AG04450 (cell line): ENCODE results near the gene ZFYVE19. TPM values are rescaled to one million over a fixed set of nuclear protein-coding genes. Genes with fewer than 3 reads are reported as not detected.
"Not testable (repeated sequence)": the region's sequence is repeated elsewhere in the genome, so short reads cannot be mapped to it uniquely, and the experiment has no call there.

Experiments
- CTCF ChIA-PET: fragments of 300-600, 350-600 bp; formaldehyde crosslinking; extraction: SDS; loops from one replicate; lab custom pipeline; 2022; ENCODE audit warnings: antibody characterized with exemption, inconsistent platforms; lab: Charles Lee
- POLR2A ChIA-PET: fragments of 350-600 bp; formaldehyde crosslinking; extraction: SDS; loops from one replicate; lab custom pipeline; 2021; ENCODE audit warnings: antibody characterized with exemption, inconsistent platforms; lab: Yijun Ruan, JAX
- DNase-seq: peaks from one replicate; pipeline ENCODE4 v3.0.0-alpha.2; 2011; ENCODE audit warnings: low read depth, low spot score
- H3K27ac ChIP-seq: one replicate; pipeline ENCODE4 v1.5.1; 2012; ENCODE audit warnings: low read depth, low read length, control low read depth
- H3K27me3 ChIP-seq: one replicate; pipeline ENCODE4 v1.6.0; 2012; ENCODE audit warnings: low read length; ENCODE audit not compliant: control insufficient read depth, insufficient read depth
- H3K4me3 ChIP-seq: 2 replicates; pipeline ENCODE4 v1.5.1; 2011; ENCODE audit warnings: mild to moderate bottlenecking, low read depth, low read length, control low read depth
- H3K9me3 ChIP-seq: 2 replicates; pipeline ENCODE4 v1.5.1; 2012; ENCODE audit warnings: low read length; ENCODE audit not compliant: control insufficient read depth, insufficient read depth
- CTCF ChIP-seq: IDR thresholded peaks from 2 replicates; pipeline ENCODE4 v1.5.1; 2011; ENCODE audit warnings: low read depth, low read length, control low read depth, inconsistent platforms
- polyA plus RNA-seq: library from polyadenylated mRNA; depleted of rRNA; stranded (reverse); fragments of >200 nt; gene quantifications from 2 replicates; pipeline ENCODE4 v1.2.3, GENCODE V29; 2011

The ZFYVE19 gene
- polyA plus RNA-seq, 1 experiment, result 15.6 TPM

DNA sequence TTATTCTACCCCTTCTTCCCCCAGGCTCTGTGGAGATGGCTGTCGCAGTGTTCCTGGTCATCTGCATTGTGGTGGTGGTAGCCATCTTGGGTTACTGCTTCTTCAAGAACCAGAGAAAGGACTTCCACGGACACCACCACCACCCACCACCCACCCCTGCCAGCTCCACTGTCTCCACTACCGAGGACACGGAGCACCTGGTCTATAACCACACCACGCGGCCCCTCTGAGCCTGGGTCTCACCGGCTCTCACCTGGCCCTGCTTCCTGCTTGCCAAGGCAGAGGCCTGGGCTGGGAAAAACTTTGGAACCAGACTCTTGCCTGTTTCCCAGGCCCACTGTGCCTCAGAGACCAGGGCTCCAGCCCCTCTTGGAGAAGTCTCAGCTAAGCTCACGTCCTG, 49.9 kb downstream of the ZFYVE19 start:
- peaks cover 25% of the 10 kb centered on the region for H3K27me3 ChIP-seq
- H3K27ac ChIP-seq, result no peak overlapping the region
- DNase-seq, result no peak
- H3K9me3 ChIP-seq, result no peaks in the 10 kb centered on the region
- no peak overlapping the region for H3K4me3 ChIP-seq
- CTCF ChIA-PET, result interaction anchor here (0.7 to 5.9 kb wide), 19 partner anchors 9 to 358 kb away, joined by 3 to 171 read pairs (median 4); partner anchors contain the start of gene VPS18
- POLR2A ChIA-PET, result interaction anchor here (0.5 kb wide), 1 partner anchor 38 kb away, joined by 5 read pairs; no protein-coding TSS in a partner anchor
- TF ChIP-seq CTCF, result no peak

GRCh38 chr15:40857601-40858341, 50.9 kb downstream of the ZFYVE19 start:
- DNase-seq, result peak; percentile 30
- H3K27ac ChIP-seq, result no peak overlapping the region
- peak; percentile 98 for TF ChIP-seq CTCF
- no peaks in the 10 kb centered on the region for H3K9me3 ChIP-seq
- H3K4me3 ChIP-seq, result no peak overlapping the region
- POLR2A ChIA-PET, result interaction anchor here (0.6 to 2.5 kb wide), 3 partner anchors 14 to 37 kb away, joined by 3 to 14 read pairs (median 3); partner anchors contain the start of gene VPS18
- H3K27me3 ChIP-seq, result peaks cover 20% of the 10 kb centered on the region
- CTCF ChIA-PET, result interaction anchor here (0.5 to 5.9 kb wide), 50 partner anchors 10 to 516 kb away, joined by 3 to 171 read pairs (median 4); partner anchors contain the start of genes CHP1, EXD1, NUSAP1 and OIP5

- CTCF ChIA-PET, result interaction anchor here (0.6 to 5.9 kb wide), 36 partner anchors 11 to 457 kb away, joined by 3 to 171 read pairs (median 5); partner anchors contain the start of genes CHP1, EXD1, RPUSD2 and SPINT1
- no peak for DNase-seq
These were observed 51.8 kb downstream of the ZFYVE19 start for GRCh38 chr15:40858706-40859105.

DNA sequence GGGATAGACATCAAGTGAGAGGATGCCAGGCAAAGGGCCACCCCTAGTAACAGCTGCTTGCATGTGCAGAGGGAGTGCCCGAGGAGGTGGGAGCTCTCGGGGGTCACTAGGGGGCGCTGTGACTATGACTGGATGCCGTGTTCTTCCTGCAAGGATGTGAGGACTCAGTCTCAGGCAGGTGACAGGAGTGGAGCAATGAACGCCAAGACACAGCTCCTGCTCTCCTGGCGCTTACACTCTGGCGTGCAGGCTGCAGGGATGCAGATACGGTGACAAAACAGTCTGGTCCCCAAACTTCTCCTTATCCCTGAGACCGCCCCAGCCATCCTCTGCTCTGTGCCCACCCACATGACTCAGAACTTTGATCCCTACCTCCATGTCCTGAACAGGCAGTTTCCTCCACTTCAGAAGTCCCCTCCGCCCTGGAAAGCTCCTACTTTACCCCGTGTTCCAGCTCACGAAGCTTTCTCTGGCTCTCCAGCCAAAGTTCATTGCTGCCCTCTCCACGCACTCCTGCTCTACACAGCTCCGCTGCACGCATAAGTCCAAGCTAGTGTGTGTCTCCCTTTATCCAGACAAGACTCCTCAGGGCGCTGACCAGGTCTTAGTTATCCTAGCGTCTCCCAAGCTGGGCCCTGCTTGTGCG, 52.4 kb downstream of the ZFYVE19 start:
- Histone ChIP-seq H3K27ac (no peak overlapping the region), H3K27me3 (peaks cover 13% of the 10 kb centered on the region), H3K4me3 (no peak overlapping the region), H3K9me3 (no peaks in the 10 kb centered on the region)
- ChIA-PET POLR2A (interaction anchor here (2.5 kb wide), 1 partner anchor 35 kb away, joined by 14 read pairs; the partner anchor contains the start of gene VPS18), CTCF (interaction anchor here (0.6 to 5.9 kb wide), 24 partner anchors 11 to 457 kb away, joined by 3 to 171 read pairs (median 6); partner anchors contain the start of genes SPINT1 and VPS18)
- peak; percentile 27 for DNase-seq
- peak; percentile 75 for TF ChIP-seq CTCF

More at GRCh38 chr15:40858706-40859105, 51.8 kb downstream of the ZFYVE19 start:
- POLR2A ChIA-PET, result interaction anchor here (2.5 kb wide), 1 partner anchor 36 kb away, joined by 14 read pairs; the partner anchor contains the start of gene VPS18
- no peak overlapping the region for H3K4me3 ChIP-seq
- H3K9me3 ChIP-seq, result no peaks in the 10 kb centered on the region
- peaks cover 16% of the 10 kb centered on the region for H3K27me3 ChIP-seq
- no peak overlapping the region for H3K27ac ChIP-seq
- no peak for TF ChIP-seq CTCF

GRCh38 chr15:40861147-40861546, 54.3 kb downstream of the ZFYVE19 start:
- DNase-seq, H3K9me3 ChIP-seq, H3K27ac ChIP-seq, POLR2A ChIA-PET, H3K27me3 ChIP-seq, H3K4me3 ChIP-seq: not testable (repeated sequence)
- CTCF ChIA-PET, result interaction anchor here (5.3 to 5.6 kb wide), 2 partner anchors 13 to 34 kb away, joined by 44 to 121 read pairs; partner anchors contain the start of gene VPS18
